WTC11 (cell line): ENCODE results near the gene GPR155. TPM values are rescaled to one million over a fixed set of nuclear protein-coding genes. Genes with fewer than 3 reads are reported as not detected.

Source experiments
- ATAC-seq: fragments of 200-7000 bp; cut with Tn5 transposase; 2 replicates; pipeline ENCODE4 v1.10.0; 2021; ENCODE audit warnings: mild to moderate bottlenecking, moderate library complexity
- CTCF ChIA-PET: fragments of 300-600 bp; sonication (Branson Sonifier 250); formaldehyde crosslinking; loops from one replicate; lab custom pipeline; 2021; ENCODE audit warnings: antibody characterized with exemption; lab: Charles Lee
- POLR2A ChIA-PET: fragments of 350-600 bp; sonication (Branson Sonifier 250); formaldehyde crosslinking; loops from one replicate; lab custom pipeline; 2021; ENCODE audit warnings: antibody characterized with exemption; lab: Charles Lee
- DNase-seq: peaks from one replicate; pipeline ENCODE4 v3.0.0; 2021; ENCODE audit warnings: low spot score
- H3K27ac Mint-ChIP-seq: 2 replicates; pipeline ENCODE4 v1.8.0; 2021; ENCODE audit warnings: mixed read lengths
- H3K27me3 Mint-ChIP-seq: 2 replicates; pipeline ENCODE4 v1.8.0; 2021; ENCODE audit warnings: low read depth, mild to moderate bottlenecking, moderate library complexity, mixed read lengths
- H3K36me3 Mint-ChIP-seq: 2 replicates; pipeline ENCODE4 v1.8.0; 2021; ENCODE audit warnings: mixed read lengths
- H3K4me1 Mint-ChIP-seq: 2 replicates; pipeline ENCODE4 v1.8.0; 2022; ENCODE audit warnings: mixed read lengths
- H3K4me3 Mint-ChIP-seq: 2 replicates; pipeline ENCODE4 v1.8.0; 2021; ENCODE audit warnings: mild to moderate bottlenecking, moderate library complexity, mixed read lengths
- H3K9me3 Mint-ChIP-seq: 2 replicates; pipeline ENCODE4 v1.8.0; 2021; ENCODE audit warnings: mixed read lengths
- CREB1 ChIP-seq: sonication (generic); formaldehyde crosslinking; IDR thresholded peaks from 2 replicates; pipeline ENCODE4 v1.8.0; 2023; ENCODE audit warnings: mild to moderate bottlenecking, missing genetic modification reagents
- ESRRA ChIP-seq: sonication (generic); formaldehyde crosslinking; IDR thresholded peaks from 2 replicates; pipeline ENCODE4 v1.8.1; 2022; ENCODE audit warnings: mild to moderate bottlenecking, missing genetic modification reagents, borderline replicate concordance
- ETV6 ChIP-seq: sonication (generic); formaldehyde crosslinking; IDR thresholded peaks from 2 replicates; pipeline ENCODE4 v1.8.1; 2022; ENCODE audit warnings: mild to moderate bottlenecking, missing genetic modification reagents
- FOXP1 ChIP-seq: sonication (generic); formaldehyde crosslinking; IDR thresholded peaks from 2 replicates; pipeline ENCODE4 v1.8.0; 2022; ENCODE audit warnings: missing genetic modification reagents, mild to moderate bottlenecking, moderate library complexity, borderline replicate concordance
- GABPB1 ChIP-seq: sonication (generic); formaldehyde crosslinking; IDR thresholded peaks from 2 replicates; pipeline ENCODE4 v1.8.1; 2023; ENCODE audit warnings: mild to moderate bottlenecking, missing genetic modification reagents
- JAZF1 ChIP-seq: fragments of 250-450 bp; sonication (Bioruptor Pico); IDR thresholded peaks from 2 replicates; pipeline ENCODE4 v1.9.0; 2021; ENCODE audit warnings: moderate library complexity, mild to moderate bottlenecking, inconsistent platforms
- MYBL2 ChIP-seq: sonication (generic); formaldehyde crosslinking; IDR thresholded peaks from 2 replicates; pipeline ENCODE4 v1.8.1; 2023; ENCODE audit warnings: mild to moderate bottlenecking, moderate library complexity, missing genetic modification reagents
- NFATC4 ChIP-seq: fragments of 250-450 bp; sonication (Bioruptor Pico); IDR thresholded peaks from 2 replicates; pipeline ENCODE4 v1.9.0; 2021; ENCODE audit warnings: mild to moderate bottlenecking
- NR2C2 ChIP-seq: sonication (generic); formaldehyde crosslinking; IDR thresholded peaks from 2 replicates; pipeline ENCODE4 v1.8.0; 2022; ENCODE audit warnings: mild to moderate bottlenecking, missing genetic modification reagents
- RORB ChIP-seq: fragments of 250-450 bp; sonication (Bioruptor Pico); IDR thresholded peaks from 2 replicates; pipeline ENCODE4 v1.9.0; 2021; ENCODE audit warnings: mild to moderate bottlenecking
- total RNA-seq: library from RNA; stranded (reverse); gene quantifications from 3 replicates; pipeline ENCODE4 v1.2.3, GENCODE V29; 2021
- TF ChIP-seq, protein P1 (sequence below): fragments of 250-450 bp; sonication (Bioruptor Pico); IDR thresholded peaks from 2 replicates; pipeline ENCODE4 v1.9.0; 2021; ENCODE audit warnings: mild to moderate bottlenecking, borderline replicate concordance
- TF ChIP-seq, protein P2 (sequence below): sonication (generic); formaldehyde crosslinking; IDR thresholded peaks from 2 replicates; pipeline ENCODE4 v1.8.0; 2022; ENCODE audit warnings: mild to moderate bottlenecking, missing genetic modification reagents
- TF ChIP-seq, protein P3 (sequence below): sonication (generic); formaldehyde crosslinking; IDR thresholded peaks from 2 replicates; pipeline ENCODE4 v1.8.1; 2023; ENCODE audit warnings: mild to moderate bottlenecking, missing genetic modification reagents
- TF ChIP-seq, protein P4 (sequence below): sonication (generic); formaldehyde crosslinking; IDR thresholded peaks from 2 replicates; pipeline ENCODE4 v1.8.1; 2023; ENCODE audit warnings: mild to moderate bottlenecking, moderate library complexity, missing genetic modification reagents
- TF ChIP-seq, protein P5 (sequence below): sonication (generic); formaldehyde crosslinking; IDR thresholded peaks from 2 replicates; pipeline ENCODE4 v1.8.1; 2022; ENCODE audit warnings: low read depth, missing genetic modification reagents, borderline replicate concordance
- TF ChIP-seq, protein P6 (sequence below): sonication (generic); formaldehyde crosslinking; IDR thresholded peaks from 2 replicates; pipeline ENCODE4 v1.8.1; 2022; ENCODE audit warnings: low read depth, mild to moderate bottlenecking, moderate library complexity, missing genetic modification reagents, borderline replicate concordance
- TF ChIP-seq, protein P7 (sequence below): fragments of 250-450 bp; sonication (Bioruptor Pico); conservative IDR thresholded peaks from 2 replicates; pipeline ENCODE4 v1.9.0; 2021; ENCODE audit warnings: mild to moderate bottlenecking
- TF ChIP-seq, protein P8 (sequence below): sonication (generic); formaldehyde crosslinking; IDR thresholded peaks from 2 replicates; pipeline ENCODE4 v1.8.1; 2023; ENCODE audit warnings: mild to moderate bottlenecking, missing genetic modification reagents, moderate library complexity

GPR155 gene
- total RNA-seq, 1 experiment from 2014 or later, result 0.74 TPM

DNA sequence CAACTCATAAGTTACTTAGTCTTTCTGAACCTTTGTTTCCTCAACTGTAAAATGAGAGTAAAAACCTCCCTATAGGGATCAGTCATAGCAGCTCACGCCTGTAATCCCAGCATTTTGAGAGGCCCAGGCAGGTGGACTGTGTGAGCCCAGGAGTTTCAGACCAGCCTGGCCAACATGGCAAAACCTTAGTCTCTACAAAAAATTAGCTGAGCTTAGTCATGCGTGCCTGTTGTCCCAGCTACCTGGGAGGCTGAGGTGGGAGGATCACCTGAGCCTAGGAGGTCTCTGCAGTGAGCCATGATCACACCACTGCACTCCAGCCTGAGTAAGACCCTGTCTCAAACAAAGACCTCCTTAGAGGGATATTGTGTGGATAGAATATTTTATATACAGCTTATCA, 2.3 kb downstream of the GPR155 start (continued):
- TF ChIP-seq, protein P1, sequence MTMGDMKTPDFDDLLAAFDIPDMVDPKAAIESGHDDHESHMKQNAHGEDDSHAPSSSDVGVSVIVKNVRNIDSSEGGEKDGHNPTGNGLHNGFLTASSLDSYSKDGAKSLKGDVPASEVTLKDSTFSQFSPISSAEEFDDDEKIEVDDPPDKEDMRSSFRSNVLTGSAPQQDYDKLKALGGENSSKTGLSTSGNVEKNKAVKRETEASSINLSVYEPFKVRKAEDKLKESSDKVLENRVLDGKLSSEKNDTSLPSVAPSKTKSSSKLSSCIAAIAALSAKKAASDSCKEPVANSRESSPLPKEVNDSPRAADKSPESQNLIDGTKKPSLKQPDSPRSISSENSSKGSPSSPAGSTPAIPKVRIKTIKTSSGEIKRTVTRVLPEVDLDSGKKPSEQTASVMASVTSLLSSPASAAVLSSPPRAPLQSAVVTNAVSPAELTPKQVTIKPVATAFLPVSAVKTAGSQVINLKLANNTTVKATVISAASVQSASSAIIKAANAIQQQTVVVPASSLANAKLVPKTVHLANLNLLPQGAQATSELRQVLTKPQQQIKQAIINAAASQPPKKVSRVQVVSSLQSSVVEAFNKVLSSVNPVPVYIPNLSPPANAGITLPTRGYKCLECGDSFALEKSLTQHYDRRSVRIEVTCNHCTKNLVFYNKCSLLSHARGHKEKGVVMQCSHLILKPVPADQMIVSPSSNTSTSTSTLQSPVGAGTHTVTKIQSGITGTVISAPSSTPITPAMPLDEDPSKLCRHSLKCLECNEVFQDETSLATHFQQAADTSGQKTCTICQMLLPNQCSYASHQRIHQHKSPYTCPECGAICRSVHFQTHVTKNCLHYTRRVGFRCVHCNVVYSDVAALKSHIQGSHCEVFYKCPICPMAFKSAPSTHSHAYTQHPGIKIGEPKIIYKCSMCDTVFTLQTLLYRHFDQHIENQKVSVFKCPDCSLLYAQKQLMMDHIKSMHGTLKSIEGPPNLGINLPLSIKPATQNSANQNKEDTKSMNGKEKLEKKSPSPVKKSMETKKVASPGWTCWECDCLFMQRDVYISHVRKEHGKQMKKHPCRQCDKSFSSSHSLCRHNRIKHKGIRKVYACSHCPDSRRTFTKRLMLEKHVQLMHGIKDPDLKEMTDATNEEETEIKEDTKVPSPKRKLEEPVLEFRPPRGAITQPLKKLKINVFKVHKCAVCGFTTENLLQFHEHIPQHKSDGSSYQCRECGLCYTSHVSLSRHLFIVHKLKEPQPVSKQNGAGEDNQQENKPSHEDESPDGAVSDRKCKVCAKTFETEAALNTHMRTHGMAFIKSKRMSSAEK (CRISPR knock-in tag), result no peak
- no peak for TF ChIP-seq GABPB1
- TF ChIP-seq, protein P2, sequence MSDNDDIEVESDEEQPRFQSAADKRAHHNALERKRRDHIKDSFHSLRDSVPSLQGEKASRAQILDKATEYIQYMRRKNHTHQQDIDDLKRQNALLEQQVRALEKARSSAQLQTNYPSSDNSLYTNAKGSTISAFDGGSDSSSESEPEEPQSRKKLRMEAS (CRISPR knock-in tag), result no peak
- TF ChIP-seq, all 79 proteins: peak for 0

DNA sequence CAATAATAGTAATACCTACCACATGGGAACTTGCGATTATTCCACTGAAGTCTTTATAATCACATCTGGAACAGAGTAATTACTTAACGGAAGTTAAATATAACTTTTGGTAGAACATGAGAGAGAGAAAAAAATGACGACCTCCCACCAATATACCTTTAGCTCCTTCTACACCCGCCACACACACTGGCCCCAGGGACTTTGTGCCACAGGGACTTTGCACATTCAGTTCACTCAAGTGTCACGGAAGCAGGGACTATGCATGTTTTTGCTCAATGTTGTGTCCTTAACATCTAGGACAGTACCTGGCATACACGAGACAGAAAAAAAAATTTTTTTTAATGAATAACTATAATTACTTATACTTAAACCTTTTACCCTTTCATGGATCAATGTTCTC, 4.0 kb downstream of the GPR155 start:
- POLR2A ChIA-PET, result no interaction called here
- CTCF ChIA-PET, result interaction anchor here (1.3 kb wide), 1 partner anchor 64 kb away, joined by 5 read pairs; no protein-coding TSS in a partner anchor
- TF ChIP-seq, protein P3, sequence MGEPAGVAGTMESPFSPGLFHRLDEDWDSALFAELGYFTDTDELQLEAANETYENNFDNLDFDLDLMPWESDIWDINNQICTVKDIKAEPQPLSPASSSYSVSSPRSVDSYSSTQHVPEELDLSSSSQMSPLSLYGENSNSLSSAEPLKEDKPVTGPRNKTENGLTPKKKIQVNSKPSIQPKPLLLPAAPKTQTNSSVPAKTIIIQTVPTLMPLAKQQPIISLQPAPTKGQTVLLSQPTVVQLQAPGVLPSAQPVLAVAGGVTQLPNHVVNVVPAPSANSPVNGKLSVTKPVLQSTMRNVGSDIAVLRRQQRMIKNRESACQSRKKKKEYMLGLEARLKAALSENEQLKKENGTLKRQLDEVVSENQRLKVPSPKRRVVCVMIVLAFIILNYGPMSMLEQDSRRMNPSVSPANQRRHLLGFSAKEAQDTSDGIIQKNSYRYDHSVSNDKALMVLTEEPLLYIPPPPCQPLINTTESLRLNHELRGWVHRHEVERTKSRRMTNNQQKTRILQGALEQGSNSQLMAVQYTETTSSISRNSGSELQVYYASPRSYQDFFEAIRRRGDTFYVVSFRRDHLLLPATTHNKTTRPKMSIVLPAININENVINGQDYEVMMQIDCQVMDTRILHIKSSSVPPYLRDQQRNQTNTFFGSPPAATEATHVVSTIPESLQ (CRISPR knock-in tag), result no peak
- TF ChIP-seq, protein P4, sequence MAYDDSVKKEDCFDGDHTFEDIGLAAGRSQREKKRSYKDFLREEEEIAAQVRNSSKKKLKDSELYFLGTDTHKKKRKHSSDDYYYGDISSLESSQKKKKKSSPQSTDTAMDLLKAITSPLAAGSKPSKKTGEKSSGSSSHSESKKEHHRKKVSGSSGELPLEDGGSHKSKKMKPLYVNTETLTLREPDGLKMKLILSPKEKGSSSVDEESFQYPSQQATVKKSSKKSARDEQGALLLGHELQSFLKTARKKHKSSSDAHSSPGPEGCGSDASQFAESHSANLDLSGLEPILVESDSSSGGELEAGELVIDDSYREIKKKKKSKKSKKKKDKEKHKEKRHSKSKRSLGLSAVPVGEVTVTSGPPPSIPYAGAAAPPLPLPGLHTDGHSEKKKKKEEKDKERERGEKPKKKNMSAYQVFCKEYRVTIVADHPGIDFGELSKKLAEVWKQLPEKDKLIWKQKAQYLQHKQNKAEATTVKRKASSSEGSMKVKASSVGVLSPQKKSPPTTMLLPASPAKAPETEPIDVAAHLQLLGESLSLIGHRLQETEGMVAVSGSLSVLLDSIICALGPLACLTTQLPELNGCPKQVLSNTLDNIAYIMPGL (CRISPR knock-in tag), result no peak
- TF ChIP-seq RORB (CRISPR knock-in tag) (no peak), MYBL2 (CRISPR knock-in tag) (no peak), NFATC4 (CRISPR knock-in tag) (no peak), ESRRA (CRISPR knock-in tag) (no peak), JAZF1 (CRISPR knock-in tag) (no peak), NR2C2 (CRISPR knock-in tag) (no peak), ETV6 (CRISPR knock-in tag) (no peak), CREB1 (CRISPR knock-in tag) (no peak), FOXP1 (CRISPR knock-in tag) (no peak)
- TF ChIP-seq, protein P5, sequence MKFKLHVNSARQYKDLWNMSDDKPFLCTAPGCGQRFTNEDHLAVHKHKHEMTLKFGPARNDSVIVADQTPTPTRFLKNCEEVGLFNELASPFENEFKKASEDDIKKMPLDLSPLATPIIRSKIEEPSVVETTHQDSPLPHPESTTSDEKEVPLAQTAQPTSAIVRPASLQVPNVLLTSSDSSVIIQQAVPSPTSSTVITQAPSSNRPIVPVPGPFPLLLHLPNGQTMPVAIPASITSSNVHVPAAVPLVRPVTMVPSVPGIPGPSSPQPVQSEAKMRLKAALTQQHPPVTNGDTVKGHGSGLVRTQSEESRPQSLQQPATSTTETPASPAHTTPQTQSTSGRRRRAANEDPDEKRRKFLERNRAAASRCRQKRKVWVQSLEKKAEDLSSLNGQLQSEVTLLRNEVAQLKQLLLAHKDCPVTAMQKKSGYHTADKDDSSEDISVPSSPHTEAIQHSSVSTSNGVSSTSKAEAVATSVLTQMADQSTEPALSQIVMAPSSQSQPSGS (CRISPR knock-in tag), result no peak
- TF ChIP-seq, protein P6, sequence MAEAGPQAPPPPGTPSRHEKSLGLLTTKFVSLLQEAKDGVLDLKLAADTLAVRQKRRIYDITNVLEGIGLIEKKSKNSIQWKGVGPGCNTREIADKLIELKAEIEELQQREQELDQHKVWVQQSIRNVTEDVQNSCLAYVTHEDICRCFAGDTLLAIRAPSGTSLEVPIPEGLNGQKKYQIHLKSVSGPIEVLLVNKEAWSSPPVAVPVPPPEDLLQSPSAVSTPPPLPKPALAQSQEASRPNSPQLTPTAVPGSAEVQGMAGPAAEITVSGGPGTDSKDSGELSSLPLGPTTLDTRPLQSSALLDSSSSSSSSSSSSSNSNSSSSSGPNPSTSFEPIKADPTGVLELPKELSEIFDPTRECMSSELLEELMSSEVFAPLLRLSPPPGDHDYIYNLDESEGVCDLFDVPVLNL, result no peak
- TF ChIP-seq, protein P7, sequence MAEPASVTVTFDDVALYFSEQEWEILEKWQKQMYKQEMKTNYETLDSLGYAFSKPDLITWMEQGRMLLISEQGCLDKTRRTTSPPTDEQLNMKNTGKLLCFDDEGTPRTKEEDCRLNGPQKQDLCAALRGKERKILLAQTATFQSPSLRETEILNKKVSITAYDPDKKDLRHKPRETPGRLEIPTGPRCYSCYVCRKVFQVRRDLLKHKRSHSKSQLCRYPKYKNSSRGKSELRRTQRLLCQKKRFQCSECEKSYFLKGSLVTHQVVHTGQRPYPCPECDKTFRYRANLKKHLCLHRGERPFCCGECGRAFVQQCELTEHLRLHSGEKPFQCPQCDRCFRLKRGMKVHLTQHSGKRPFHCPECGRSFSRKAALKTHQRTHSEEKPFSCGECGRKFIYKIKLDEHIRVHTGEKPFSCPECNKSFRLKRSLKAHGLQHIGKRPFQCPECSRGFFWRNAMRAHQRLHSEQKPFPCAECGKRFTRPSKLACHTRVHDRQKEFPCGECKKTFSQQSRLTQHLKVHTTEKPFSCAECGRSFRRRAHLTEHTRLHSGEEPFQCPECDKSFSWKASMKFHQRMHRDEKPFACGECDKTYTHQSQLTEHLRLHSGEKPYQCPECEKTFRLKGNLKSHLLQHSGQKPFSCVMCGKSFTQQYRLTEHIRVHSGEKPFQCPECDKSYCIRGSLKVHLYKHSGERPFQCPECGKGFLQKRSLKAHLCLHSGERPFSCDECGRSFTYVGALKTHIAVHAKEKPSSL (CRISPR knock-in tag), result no peak
- TF ChIP-seq, protein P8, sequence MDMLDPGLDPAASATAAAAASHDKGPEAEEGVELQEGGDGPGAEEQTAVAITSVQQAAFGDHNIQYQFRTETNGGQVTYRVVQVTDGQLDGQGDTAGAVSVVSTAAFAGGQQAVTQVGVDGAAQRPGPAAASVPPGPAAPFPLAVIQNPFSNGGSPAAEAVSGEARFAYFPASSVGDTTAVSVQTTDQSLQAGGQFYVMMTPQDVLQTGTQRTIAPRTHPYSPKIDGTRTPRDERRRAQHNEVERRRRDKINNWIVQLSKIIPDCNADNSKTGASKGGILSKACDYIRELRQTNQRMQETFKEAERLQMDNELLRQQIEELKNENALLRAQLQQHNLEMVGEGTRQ (CRISPR knock-in tag), result no peak
- H3K4me1 Mint-ChIP-seq, result peaks cover 7% of the 10 kb centered on the region
- no peak for DNase-seq
- H3K36me3 Mint-ChIP-seq, result no peaks in the 10 kb centered on the region
- no peak for ATAC-seq
- 0 out of 2 replicates have a peak, but pooled peaks cover under 1% of the 10 kb centered on the region for H3K9me3 Mint-ChIP-seq
- H3K4me3 Mint-ChIP-seq, result no peak overlapping the region
- H3K27ac Mint-ChIP-seq, result no peak overlapping the region
- H3K27me3 Mint-ChIP-seq, result peaks cover 20% of the 10 kb centered on the region
